HepG2 (cell line): Measurements from ENCODE around the gene EPHB4. TPM values are rescaled to one million over a fixed set of nuclear protein-coding genes. Genes with fewer than 3 reads are reported as not detected.

Experiments
- ARNT2 ChIP-seq: sonication (generic); formaldehyde crosslinking; IDR thresholded peaks from 2 replicates; pipeline ENCODE4 v1.8.0; 2022; ENCODE audit warnings: mild to moderate bottlenecking, low read depth, missing genetic modification reagents, moderate library complexity
- BCL3 ChIP-seq: sonication (generic); formaldehyde crosslinking; IDR thresholded peaks from 2 replicates; pipeline ENCODE4 v1.5.1; 2020; ENCODE audit warnings: mild to moderate bottlenecking, missing genetic modification reagents, moderate library complexity
- CHD2 ChIP-seq: IDR thresholded peaks from 2 replicates; pipeline ENCODE4 v1.6.1; 2011; ENCODE audit warnings: low read depth, low read length, improper control_type of control experiment
- CREBL2 ChIP-seq: sonication (generic); formaldehyde crosslinking; IDR thresholded peaks from 2 replicates; pipeline ENCODE4 v1.8.1; 2023; ENCODE audit warnings: missing genetic modification reagents, mild to moderate bottlenecking, borderline replicate concordance
- FOXK2 ChIP-seq: fragments of 450-650 bp; IDR thresholded peaks from 2 replicates; pipeline ENCODE4 v1.6.1; 2016
- FOXP1 ChIP-seq, 2 experiments: fragments of 450-650 bp in 1 of 2; IDR thresholded peaks; 2 replicates each; pipeline ENCODE4 v1.6.1; 2017 to 2018; ENCODE audit warnings: antibody characterized with exemption in 1 of 2
- HMG20B ChIP-seq: conservative IDR thresholded peaks from 2 replicates; pipeline ENCODE4 v1.6.1; 2016; ENCODE audit warnings: missing genetic modification reagents, missing compliant biosample characterization
- IKZF4 ChIP-seq: sonication (generic); formaldehyde crosslinking; IDR thresholded peaks from 2 replicates; pipeline ENCODE4 v1.5.1; 2020; ENCODE audit warnings: borderline replicate concordance, mild to moderate bottlenecking, low read depth, missing genetic modification reagents; ENCODE audit errors: not compliant biosample characterization
- KLF11 ChIP-seq: IDR thresholded peaks from 2 replicates; pipeline ENCODE4 v1.6.1; 2016; ENCODE audit warnings: missing compliant biosample characterization
- MAZ ChIP-seq, 2 experiments: sonication (generic) in 1 of 2; formaldehyde crosslinking in 1 of 2; IDR thresholded peaks; 2 replicates each; pipeline versions ENCODE4 v1.5.0 to v1.6.1; 2012 to 2020; ENCODE audit warnings: low read depth in 2 of 2, mild to moderate bottlenecking in 2 of 2, borderline replicate concordance in 1 of 2, improper control_type of control experiment in 1 of 2, low read length in 1 of 2, missing genetic modification reagents in 1 of 2, moderate library complexity in 1 of 2
- MLXIP ChIP-seq: sonication (generic); formaldehyde crosslinking; IDR thresholded peaks from 2 replicates; pipeline ENCODE4 v1.9.0; 2021; ENCODE audit warnings: missing genetic modification reagents, borderline replicate concordance
- MTA3 ChIP-seq: sonication (generic); formaldehyde crosslinking; IDR thresholded peaks from 2 replicates; pipeline ENCODE4 v1.4.0; 2020; ENCODE audit warnings: missing genetic modification reagents
- NCOA1 ChIP-seq: sonication (generic); formaldehyde crosslinking; IDR thresholded peaks from 2 replicates; pipeline ENCODE4 v1.9.0; 2021; ENCODE audit warnings: missing genetic modification reagents
- NFE2L1 ChIP-seq: sonication (generic); formaldehyde crosslinking; IDR thresholded peaks from 2 replicates; pipeline ENCODE4 v1.4.0; 2020; ENCODE audit warnings: missing genetic modification reagents, mild to moderate bottlenecking, borderline replicate concordance
- PHF20 ChIP-seq: sonication (generic); formaldehyde crosslinking; IDR thresholded peaks from 2 replicates; pipeline ENCODE4 v1.5.0; 2020; ENCODE audit warnings: mild to moderate bottlenecking, missing genetic modification reagents
- PHF8 ChIP-seq: sonication (generic); formaldehyde crosslinking; IDR thresholded peaks from 2 replicates; pipeline ENCODE4 v1.5.0; 2020; ENCODE audit warnings: missing genetic modification reagents
- TCF7L2 ChIP-seq: IDR thresholded peaks from 2 replicates; pipeline ENCODE4 v1.6.1; 2011; ENCODE audit warnings: mild to moderate bottlenecking, low read depth, low read length, moderate library complexity
- ZBTB8A ChIP-seq: sonication (generic); formaldehyde crosslinking; IDR thresholded peaks from 2 replicates; pipeline ENCODE4 v1.4.0; 2020; ENCODE audit warnings: mild to moderate bottlenecking, low read depth, missing genetic modification reagents, borderline replicate concordance
- ZFAT ChIP-seq: sonication (generic); formaldehyde crosslinking; conservative IDR thresholded peaks from 2 replicates; pipeline ENCODE4 v1.8.1; 2023; ENCODE audit warnings: missing genetic modification reagents, inconsistent platforms
- ZFP36L2 ChIP-seq: sonication (generic); formaldehyde crosslinking; IDR thresholded peaks from 2 replicates; pipeline ENCODE4 v1.4.0; 2020; ENCODE audit warnings: missing genetic modification reagents
- ZFP82 ChIP-seq: sonication (generic); formaldehyde crosslinking; IDR thresholded peaks from 2 replicates; pipeline ENCODE4 v1.5.1; 2020; ENCODE audit warnings: mild to moderate bottlenecking, missing genetic modification reagents, borderline replicate concordance
- ZFY ChIP-seq: sonication (generic); formaldehyde crosslinking; IDR thresholded peaks from 2 replicates; pipeline ENCODE4 v1.4.0; 2020; ENCODE audit warnings: missing genetic modification reagents
- ZNF160 ChIP-seq: sonication (generic); formaldehyde crosslinking; IDR thresholded peaks from 2 replicates; pipeline ENCODE4 v1.8.0; 2022; ENCODE audit warnings: mild to moderate bottlenecking, inconsistent platforms, missing genetic modification reagents
- ZNF747 ChIP-seq: sonication (generic); formaldehyde crosslinking; IDR thresholded peaks from 2 replicates; pipeline ENCODE4 v1.8.1; 2023; ENCODE audit warnings: missing genetic modification reagents, mild to moderate bottlenecking, borderline replicate concordance
- polyA plus RNA-seq, 8 experiments: library from polyadenylated mRNA; depleted of rRNA in 3 of 8; stranded (reverse) in 7 of 8; unstranded in 1 of 8; fragments of >200 nt; fragmentation: Illumina TruSeq in 4 of 8; extraction: Trizol in 4 of 8; gene quantifications; 2 replicates each; pipeline versions ENCODE4 v1.2.1 to v1.2.3, GENCODE V29; 2011 to 2016; ENCODE audit warnings: low read depth in 4 of 8, missing spikeins in 1 of 8, mixed read lengths in 1 of 8; ENCODE audit not compliant: insufficient read depth in 1 of 8
- total RNA-seq, 5 experiments: library from RNA; depleted of rRNA; stranded (reverse); fragments of >200 nt; fragmentation: Illumina TruSeq; extraction: Trizol; gene quantifications; 2 replicates each; pipeline ENCODE4 v1.2.3, GENCODE V29; 2016; ENCODE audit warnings: low read depth in 1 of 5
- TF ChIP-seq, protein P1 (sequence below): sonication (generic); formaldehyde crosslinking; IDR thresholded peaks from 2 replicates; pipeline ENCODE4 v1.8.0; 2022; ENCODE audit warnings: missing genetic modification reagents, mild to moderate bottlenecking, borderline replicate concordance

The EPHB4 gene
- total and polyA plus RNA-seq, 2 of the 13 experiments (the other 11 are each of a cell fraction or from before 2014, with no cell fraction given): 61.4 to 69.6 TPM

- no peak; the same call in 1 of the 2 replicates for TF ChIP-seq CREBL2 (CRISPR knock-in tag)
- peak; percentile 45; the same call in 1 of the 2 replicates for TF ChIP-seq ZBTB8A
- TF ChIP-seq ARNT2 (CRISPR knock-in tag): peak; percentile 98; the same call in 1 of the 2 replicates
- TF ChIP-seq PHF8 (CRISPR knock-in tag): peak; percentile 82
- TF ChIP-seq KLF11 (CRISPR knock-in tag): peak; percentile 88
- no peak for TF ChIP-seq FOXP1 (IDR thresholded peaks at IDR 0.05)
- no peak; the same call in 1 of the 2 replicates for TF ChIP-seq FOXP1 (CRISPR knock-in tag; IDR thresholded peaks at IDR 0.05)
- no peak for TF ChIP-seq NFE2L1 (CRISPR knock-in tag)
- TF ChIP-seq ZFP82: no peak
- no peak for TF ChIP-seq MLXIP
- TF ChIP-seq MTA3: no peak
- TF ChIP-seq IKZF4: no peak
- no peak for TF ChIP-seq HMG20B
- TF ChIP-seq ZFP36L2 (CRISPR knock-in tag): no peak
- TF ChIP-seq MAZ (IDR thresholded peaks at IDR 0.05; ENCODE audit: borderline replicate concordance, low read depth, low read length): peak; percentile 60; the same call in 1 of the 2 replicates
- peak; percentile 94 for TF ChIP-seq MAZ (CRISPR knock-in tag; IDR thresholded peaks at IDR 0.05; ENCODE audit: low read depth)
- no peak for TF ChIP-seq ZFAT
- no peak for TF ChIP-seq TCF7L2
- no peak for TF ChIP-seq BCL3 (CRISPR knock-in tag)
- TF ChIP-seq NCOA1 (CRISPR knock-in tag): peak; percentile 88
- peak; percentile 95 for TF ChIP-seq ZFY (CRISPR knock-in tag)
- peak; percentile 97 for TF ChIP-seq PHF20 (CRISPR knock-in tag)
- peak; percentile 40; the same call in 1 of the 2 replicates for TF ChIP-seq ZNF160 (CRISPR knock-in tag)
- TF ChIP-seq CHD2: peak; percentile 95
- TF ChIP-seq, protein P1, sequence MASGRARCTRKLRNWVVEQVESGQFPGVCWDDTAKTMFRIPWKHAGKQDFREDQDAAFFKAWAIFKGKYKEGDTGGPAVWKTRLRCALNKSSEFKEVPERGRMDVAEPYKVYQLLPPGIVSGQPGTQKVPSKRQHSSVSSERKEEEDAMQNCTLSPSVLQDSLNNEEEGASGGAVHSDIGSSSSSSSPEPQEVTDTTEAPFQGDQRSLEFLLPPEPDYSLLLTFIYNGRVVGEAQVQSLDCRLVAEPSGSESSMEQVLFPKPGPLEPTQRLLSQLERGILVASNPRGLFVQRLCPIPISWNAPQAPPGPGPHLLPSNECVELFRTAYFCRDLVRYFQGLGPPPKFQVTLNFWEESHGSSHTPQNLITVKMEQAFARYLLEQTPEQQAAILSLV (CRISPR knock-in tag): peak; percentile 89; the same call in 1 of the 2 replicates
- no peak for TF ChIP-seq FOXK2
- TF ChIP-seq ZNF747 (CRISPR knock-in tag): peak; percentile 77; the same call in 1 of the 2 replicates
Observed at GRCh38 chr7:100874577-100875355, 47.4 kb upstream of the EPHB4 start, which contains the start of gene SRRT (continued).
